Keratinocyte (primary cell): ENCODE measurements around the gene ATAD2B. TPM values are rescaled to one million over a fixed set of nuclear protein-coding genes. Genes with fewer than 3 reads are reported as not detected.

ENCODE experiments used
- DNase-seq: peaks from one replicate; pipeline ENCODE4 v3.0.0-alpha.2; 2011; ENCODE audit warnings: low read depth, missing footprints, low spot score
- FAIRE-seq: peaks from 2 replicates; lab custom pipeline; 2011; peaks lifted over from hg19 to GRCh38; lab: Jason Lieb, UNC
- H2AFZ ChIP-seq: 2 replicates; pipeline ENCODE4 v1.6.0; 2012; ENCODE audit warnings: low read length, control low read depth, inconsistent platforms; ENCODE audit not compliant: control insufficient read depth
- H3K27ac ChIP-seq: 2 replicates; pipeline ENCODE4 v1.5.1; 2011; ENCODE audit warnings: low read length; ENCODE audit not compliant: control insufficient read depth, insufficient read depth
- H3K27me3 ChIP-seq: 3 replicates; pipeline ENCODE4 v1.6.0; 2011; ENCODE audit warnings: low read length; ENCODE audit not compliant: control insufficient read depth, insufficient read depth; ENCODE audit errors: extremely low read depth
- H3K36me3 ChIP-seq, 2 experiments: 2 replicates in 1 of 2; 3 replicates in 1 of 2; pipeline ENCODE4 v1.5.1; 2011; ENCODE audit warnings: low read length in 2 of 2, mild to moderate bottlenecking in 1 of 2; ENCODE audit not compliant: control insufficient read depth in 2 of 2, insufficient read depth in 2 of 2; ENCODE audit errors: extremely low read depth in 1 of 2
- H3K4me1 ChIP-seq: 3 replicates; pipeline ENCODE4 v1.5.1; 2011; ENCODE audit warnings: low read length; ENCODE audit not compliant: control insufficient read depth, insufficient read depth; ENCODE audit errors: extremely low read depth
- H3K4me2 ChIP-seq: 3 replicates; pipeline ENCODE4 v1.6.0; 2011; ENCODE audit warnings: low read depth, low read length; ENCODE audit not compliant: control insufficient read depth, insufficient read depth; ENCODE audit errors: extremely low read depth
- H3K4me3 ChIP-seq, 3 experiments: fragments of 200-600 bp in 1 of 3; sonication (generic) in 1 of 3; 2 replicates in 2 of 3; 3 replicates in 1 of 3; pipeline ENCODE4 v1.5.1; 2011 to 2016; ENCODE audit warnings: low read length in 3 of 3, mild to moderate bottlenecking in 3 of 3, control low read depth in 2 of 3, inconsistent platforms in 1 of 3, low read depth in 1 of 3, mixed read lengths in 1 of 3, mixed run types in 1 of 3, moderate library complexity in 1 of 3; ENCODE audit not compliant: control insufficient read depth in 2 of 3, insufficient read depth in 2 of 3; ENCODE audit errors: extremely low read depth in 1 of 3
- H3K79me2 ChIP-seq: 2 replicates; pipeline ENCODE4 v1.6.0; 2012; ENCODE audit warnings: low read length; ENCODE audit not compliant: control insufficient read depth, insufficient read depth
- H3K9ac ChIP-seq: 3 replicates; pipeline ENCODE4 v1.6.0; 2011; ENCODE audit warnings: low read length; ENCODE audit not compliant: control insufficient read depth, insufficient read depth; ENCODE audit errors: extremely low read depth
- H3K9me1 ChIP-seq: 3 replicates; pipeline ENCODE4 v1.6.0; 2011; ENCODE audit warnings: low read length; ENCODE audit not compliant: control insufficient read depth, insufficient read depth; ENCODE audit errors: extremely low read depth
- H3K9me3 ChIP-seq: 2 replicates; pipeline ENCODE4 v1.5.1; 2012; ENCODE audit warnings: low read depth, low read length; ENCODE audit not compliant: control insufficient read depth
- H4K20me1 ChIP-seq: 3 replicates; pipeline ENCODE4 v1.6.0; 2011; ENCODE audit warnings: low read length; ENCODE audit not compliant: control insufficient read depth, insufficient read depth; ENCODE audit errors: extremely low read depth
- CTCF ChIP-seq, 3 experiments: IDR thresholded peaks in 1 of 3; conservative IDR thresholded peaks in 1 of 3; optimal IDR thresholded peaks in 1 of 3; 2 replicates in 2 of 3; 3 replicates in 1 of 3; pipeline versions ENCODE3 to v1.5.1; 2011; ENCODE audit warnings: low read length in 3 of 3, mild to moderate bottlenecking in 3 of 3, moderate library complexity in 2 of 3, control low read depth in 1 of 3, inconsistent platforms in 1 of 3; ENCODE audit not compliant: insufficient read depth in 2 of 3; ENCODE audit errors: extremely low read depth in 1 of 3
- EZH2 ChIP-seq: IDR thresholded peaks from one replicate; pipeline ENCODE4 v1.6.1; 2012; ENCODE audit warnings: inconsistent platforms, mild to moderate bottlenecking, low read length, moderate library complexity
- dilution Hi-C: fragments of 300-500 bp; cut with MboI; formaldehyde crosslinking; loops from one replicate; pipeline ENCODE4 v1.7.0; 2020; ENCODE audit warnings: low sequenced_read_pairs; ENCODE audit not compliant: extremely low pct_ligation_motif_present
- polyA plus RNA-seq, 5 experiments: library from polyadenylated mRNA; depleted of rRNA in 3 of 5; stranded (reverse) in 3 of 5; stranded (forward) in 1 of 5; unstranded in 1 of 5; fragments of >200 nt; gene quantifications; 1 replicate in 1 of 5; 2 replicates in 3 of 5; 3 replicates in 1 of 5; pipeline versions ENCODE4 v1.2.1 to v1.2.3, GENCODE V29; 2011 to 2012; ENCODE audit warnings: missing spikeins in 2 of 5, low read depth in 1 of 5, low replicate concordance in 1 of 5

The ATAD2B gene
- polyA plus RNA-seq, 1 donor (not counting 4 experiments of a cell fraction or from before 2014, with no cell fraction given) = 4.4 TPM

GRCh38 chr2:23939987-23940717 lies 13.2 kb upstream of the ATAD2B start, which contains the start of gene UBXN2A:
TSS of gene UBXN2A (plus strand) at chr2:23940463. CDS start at chr2:23958315, 17,852 bp downstream.
- Histone ChIP-seq H3K36me3 (no peaks in the 10 kb centered on the region), H3K27ac (peak within 1 kb of the TSS; percentile 86), H4K20me1 (no peaks in the 10 kb centered on the region), H3K9me3 (no peaks in the 10 kb centered on the region), H2AFZ (peak within 1 kb of the TSS; percentile 100), H3K9ac (peak within 1 kb of the TSS; percentile 91), H3K79me2 (peaks cover 39% of the 10 kb centered on the region), H3K4me3 (peak within 1 kb of the TSS; percentile 83 to 87 (median 86)), H3K4me1 (peaks cover 13% of the 10 kb centered on the region), H3K9me1 (peaks cover 3% of the 10 kb centered on the region), H3K27me3 (no peaks in the 10 kb centered on the region), H3K4me2 (peak within 1 kb of the TSS; percentile 96)
- dilution Hi-C loops = no loop called here
- FAIRE-seq (no peak), DNase-seq (no peak)
- TF ChIP-seq CTCF (optimal IDR thresholded peaks at IDR 0.05 in 1 of 3, IDR thresholded peaks at IDR 0.05 in 1 of 3, conservative IDR thresholded peaks at IDR 0.05 in 1 of 3; ENCODE audit: extremely low read depth in 1 of 3, insufficient read depth in 2 of 3, low read length in 3 of 3) (no peak), EZH2 (no peak)

- no peaks in the 10 kb centered on the region for H3K27me3 ChIP-seq
- dilution Hi-C loops = no loop called here
Measured at GRCh38 chr2:23934259-23934658, 7.3 kb upstream of the ATAD2B start.

More at GRCh38 chr2:23934259-23934658, 7.3 kb upstream of the ATAD2B start:
- Histone ChIP-seq H3K4me2 (no peak overlapping the region), H4K20me1 (no peaks in the 10 kb centered on the region), H3K79me2 (no peaks in the 10 kb centered on the region), H3K9ac (no peak overlapping the region), H3K4me3 (no peak overlapping the region), H3K36me3 (peaks cover 0 to 1% of the 10 kb centered on the region in 2 experiments), H3K9me3 (no peaks in the 10 kb centered on the region), H2AFZ (no peak overlapping the region), H3K27ac (no peak overlapping the region), H3K4me1 (peaks cover 1% of the 10 kb centered on the region), H3K9me1 (no peaks in the 10 kb centered on the region)
- no peak for DNase-seq
- no peak for TF ChIP-seq EZH2
- FAIRE-seq = no peak
